SW 1271 (cell line): Measurements from ENCODE around the gene CTNND2.

ENCODE experiments used
- DNase-seq, 2 experiments: peaks; one replicate each; lab custom pipeline; 2025; lab: John Stamatoyannopoulos, UW

CTNND2 gene, protein sequence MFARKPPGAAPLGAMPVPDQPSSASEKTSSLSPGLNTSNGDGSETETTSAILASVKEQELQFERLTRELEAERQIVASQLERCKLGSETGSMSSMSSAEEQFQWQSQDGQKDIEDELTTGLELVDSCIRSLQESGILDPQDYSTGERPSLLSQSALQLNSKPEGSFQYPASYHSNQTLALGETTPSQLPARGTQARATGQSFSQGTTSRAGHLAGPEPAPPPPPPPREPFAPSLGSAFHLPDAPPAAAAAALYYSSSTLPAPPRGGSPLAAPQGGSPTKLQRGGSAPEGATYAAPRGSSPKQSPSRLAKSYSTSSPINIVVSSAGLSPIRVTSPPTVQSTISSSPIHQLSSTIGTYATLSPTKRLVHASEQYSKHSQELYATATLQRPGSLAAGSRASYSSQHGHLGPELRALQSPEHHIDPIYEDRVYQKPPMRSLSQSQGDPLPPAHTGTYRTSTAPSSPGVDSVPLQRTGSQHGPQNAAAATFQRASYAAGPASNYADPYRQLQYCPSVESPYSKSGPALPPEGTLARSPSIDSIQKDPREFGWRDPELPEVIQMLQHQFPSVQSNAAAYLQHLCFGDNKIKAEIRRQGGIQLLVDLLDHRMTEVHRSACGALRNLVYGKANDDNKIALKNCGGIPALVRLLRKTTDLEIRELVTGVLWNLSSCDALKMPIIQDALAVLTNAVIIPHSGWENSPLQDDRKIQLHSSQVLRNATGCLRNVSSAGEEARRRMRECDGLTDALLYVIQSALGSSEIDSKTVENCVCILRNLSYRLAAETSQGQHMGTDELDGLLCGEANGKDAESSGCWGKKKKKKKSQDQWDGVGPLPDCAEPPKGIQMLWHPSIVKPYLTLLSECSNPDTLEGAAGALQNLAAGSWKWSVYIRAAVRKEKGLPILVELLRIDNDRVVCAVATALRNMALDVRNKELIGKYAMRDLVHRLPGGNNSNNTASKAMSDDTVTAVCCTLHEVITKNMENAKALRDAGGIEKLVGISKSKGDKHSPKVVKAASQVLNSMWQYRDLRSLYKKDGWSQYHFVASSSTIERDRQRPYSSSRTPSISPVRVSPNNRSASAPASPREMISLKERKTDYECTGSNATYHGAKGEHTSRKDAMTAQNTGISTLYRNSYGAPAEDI (N-terminal part only)

DNA sequence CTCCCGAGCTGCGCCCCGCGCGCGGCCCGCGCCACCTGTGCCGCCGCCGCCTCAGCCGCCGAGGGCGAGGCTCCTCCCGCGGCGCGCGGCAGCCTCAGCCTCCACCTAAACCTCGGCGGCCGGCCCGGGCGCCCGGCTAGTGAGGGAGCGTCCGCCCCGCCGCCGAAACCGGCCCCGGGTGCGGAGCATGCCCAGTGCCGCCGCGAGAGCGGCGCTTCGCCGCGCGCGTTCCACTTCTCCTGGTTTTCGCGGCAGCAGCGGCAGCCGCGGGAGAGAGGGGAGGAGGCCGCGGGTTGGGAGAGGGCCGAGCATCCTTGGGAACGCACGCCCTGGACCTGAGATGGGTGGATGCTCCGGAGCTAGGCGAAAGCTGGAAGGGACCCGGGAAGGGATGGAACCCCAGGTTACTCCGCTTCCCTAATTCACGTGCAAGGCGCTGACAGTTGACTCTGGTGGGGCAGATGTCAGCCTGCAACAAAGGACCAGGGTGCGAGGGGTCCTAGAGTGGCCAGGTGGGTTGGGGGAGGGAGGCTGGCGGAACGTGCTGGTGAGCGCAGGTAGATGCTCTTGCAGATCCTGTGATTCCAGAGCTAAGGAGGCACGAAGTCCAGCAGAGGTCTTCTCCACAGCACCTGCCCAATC lies at the start of gene CTNND2:
Gene CTNND2, minus strand, starts transcription at position 182 of the 642 bp plus-strand sequence. CDS start 593 bp downstream, outside the sequence.
- no peak for DNase-seq

DNA sequence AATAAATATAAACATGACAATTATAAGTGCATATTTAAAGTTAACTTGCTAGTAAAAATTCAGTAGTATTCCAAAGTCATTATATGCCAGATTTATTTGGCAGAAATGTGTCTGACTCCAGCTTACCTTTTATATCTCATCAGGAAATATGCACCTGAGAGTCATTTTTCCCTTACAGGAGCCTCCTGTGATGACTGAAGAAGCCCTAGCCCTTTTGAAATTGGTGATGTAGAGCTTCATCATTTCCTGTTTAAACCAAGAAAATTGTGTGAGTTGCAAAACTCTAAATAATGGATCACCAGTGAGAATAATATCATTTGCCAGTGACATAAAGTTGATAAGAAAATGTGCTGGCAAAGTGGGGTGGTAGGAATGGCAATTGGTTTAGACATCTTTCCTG lies 42.1 kb upstream of the CTNND2 start:
- DNase-seq = no peak

GRCh38 chr5:11941566-11941965 lies 37.3 kb upstream of the CTNND2 start:
- DNase-seq = no peak

GRCh38 chr5:11931638-11932037 lies 27.4 kb upstream of the CTNND2 start:
- no peak for DNase-seq

GRCh38 chr5:11928909-11929308 lies 24.7 kb upstream of the CTNND2 start:
- no peak for DNase-seq

DNA sequence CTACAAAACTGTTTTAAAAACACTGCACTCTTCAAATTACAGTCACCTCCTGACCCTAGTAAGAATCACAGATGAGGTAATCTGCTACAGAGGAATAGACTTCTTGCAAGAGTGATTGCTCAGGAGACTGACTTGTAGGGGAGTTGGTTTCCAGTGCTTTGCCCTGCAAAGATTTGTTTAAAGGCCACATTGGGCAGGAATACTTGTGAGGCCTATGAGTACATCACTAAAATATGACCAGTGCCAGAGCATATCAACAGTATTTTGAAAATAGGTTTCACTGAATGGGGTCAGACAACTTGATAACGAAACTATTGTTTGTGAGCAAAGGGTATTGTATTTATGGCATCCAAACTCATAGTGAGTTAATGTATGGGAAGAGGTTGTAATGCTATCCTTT lies 21.5 kb upstream of the CTNND2 start:
- no peak for DNase-seq

DNA sequence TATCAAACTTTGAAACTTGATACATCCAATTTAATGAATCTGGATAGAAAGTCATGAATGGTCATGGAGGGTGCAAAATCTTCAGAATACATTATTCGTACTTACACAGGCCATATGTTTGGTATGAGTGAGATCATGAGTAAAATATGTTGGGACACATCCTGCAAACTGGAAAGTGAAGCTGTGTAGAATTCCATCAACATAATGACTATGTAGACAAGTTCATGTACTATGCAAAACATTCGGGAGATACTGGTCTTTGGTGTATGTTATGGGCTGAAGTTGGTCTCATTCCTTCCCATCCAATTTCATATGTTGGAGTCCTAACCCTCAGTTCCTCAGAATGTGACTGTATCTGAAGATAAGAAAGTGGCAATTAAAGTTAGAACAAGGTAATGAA lies 18.1 kb upstream of the CTNND2 start:
- DNase-seq = no peak

- no peak for DNase-seq
Measured at GRCh38 chr5:11918463-11919045, 14.3 kb upstream of the CTNND2 start.

- DNase-seq = no peak
Measured at GRCh38 chr5:11909471-11909870, 5.2 kb upstream of the CTNND2 start.

GRCh38 chr5:11906497-11906896 lies 2.3 kb upstream of the CTNND2 start:
- DNase-seq = no peak

GRCh38 chr5:11905206-11905605 lies 960 bp upstream of the CTNND2 start:
- no peak for DNase-seq

GRCh38 chr5:11903614-11904264 lies 507 bp downstream of the CTNND2 start:
- DNase-seq = no peak

GRCh38 chr5:11903121-11903613 lies 1.1 kb downstream of the CTNND2 start:
- DNase-seq = no peak

GRCh38 chr5:11902201-11902619 lies 2.0 kb downstream of the CTNND2 start:
- no peak for DNase-seq

GRCh38 chr5:11898787-11899186 lies 5.5 kb downstream of the CTNND2 start:
- no peak for DNase-seq

DNA sequence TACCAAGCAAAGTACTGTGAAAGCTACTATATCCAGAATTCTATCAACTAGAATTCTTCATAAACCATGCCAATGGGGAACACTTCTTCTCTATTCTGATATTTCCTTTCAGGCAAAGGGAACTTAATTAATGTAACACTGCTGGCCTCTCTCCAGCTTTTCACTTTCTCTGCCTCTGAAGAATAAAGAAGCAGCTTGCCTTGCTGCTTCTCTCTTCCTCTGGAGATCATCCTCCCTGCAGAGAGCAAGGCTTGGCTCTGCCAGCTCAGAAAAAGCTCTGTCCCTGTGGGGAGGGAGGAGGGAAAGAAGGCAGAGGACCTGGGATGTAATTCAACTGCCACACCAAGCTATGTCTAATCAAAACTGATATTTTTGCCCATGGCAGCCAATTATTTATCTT lies 6.5 kb downstream of the CTNND2 start:
- no peak for DNase-seq

DNA sequence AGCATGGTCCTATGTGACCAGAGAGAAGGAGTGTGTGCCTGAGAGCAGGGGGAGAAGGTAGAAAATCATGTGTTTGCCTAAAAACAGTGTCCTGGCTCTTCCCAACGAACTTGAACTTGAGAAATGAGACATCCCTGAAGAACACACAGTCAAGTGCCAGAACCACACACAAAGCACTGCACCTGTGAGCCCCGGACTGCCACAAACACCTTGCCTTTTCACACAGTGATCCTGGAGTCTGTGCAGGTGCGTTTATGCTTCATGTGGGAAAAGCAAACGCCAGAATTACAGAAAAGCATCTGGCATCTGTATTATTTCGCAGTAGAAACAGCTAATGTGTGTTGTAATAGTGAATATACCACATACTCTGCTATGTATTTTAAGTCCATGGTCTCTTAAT lies 9.3 kb downstream of the CTNND2 start:
- DNase-seq = no peak

GRCh38 chr5:11892832-11893231 lies 11.4 kb downstream of the CTNND2 start:
- no peak for DNase-seq

- DNase-seq = no peak
Measured at GRCh38 chr5:11890777-11891176, 13.5 kb downstream of the CTNND2 start.

DNA sequence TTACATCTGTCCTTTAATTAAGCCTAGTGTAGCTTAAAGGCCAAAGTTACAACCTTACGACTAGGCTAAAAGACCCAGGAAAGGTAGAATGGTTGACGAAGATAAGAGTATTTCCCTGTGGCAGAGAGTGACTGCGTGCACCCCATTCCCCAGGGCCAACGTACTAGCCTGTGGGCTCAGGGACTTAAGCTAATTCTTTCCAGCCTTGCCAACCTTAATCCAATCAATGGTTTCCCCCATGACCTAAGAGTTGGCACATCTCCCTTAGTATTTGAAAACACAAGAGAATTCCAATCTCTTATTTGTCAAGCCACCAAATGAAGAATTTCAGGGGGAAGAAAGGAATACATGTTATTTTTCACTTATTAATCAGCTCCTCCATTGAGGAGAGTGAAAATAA lies 16.0 kb downstream of the CTNND2 start:
- DNase-seq = no peak

- DNase-seq = no peak
Measured at GRCh38 chr5:11878814-11879213, 25.4 kb downstream of the CTNND2 start.
